Ishikawa (cell line): Measurements from ENCODE around the gene IGSF23.

Experiments
- CEBPB ChIP-seq: IDR thresholded peaks from 2 replicates; pipeline ENCODE4 v1.6.1; 2012
- CREB1 ChIP-seq: IDR thresholded peaks from 2 replicates; pipeline ENCODE4 v1.6.1; 2012; ENCODE audit warnings: low read depth
- EP300 ChIP-seq: IDR thresholded peaks from 2 replicates; pipeline ENCODE4 v1.6.1; 2012; ENCODE audit warnings: borderline replicate concordance
- MAX ChIP-seq: IDR thresholded peaks from 2 replicates; pipeline ENCODE4 v1.6.1; 2012
- RAD21 ChIP-seq: IDR thresholded peaks from 2 replicates; pipeline ENCODE4 v1.6.1; 2012; ENCODE audit warnings: low read depth
- REST ChIP-seq: IDR thresholded peaks from 2 replicates; pipeline ENCODE4 v1.6.1; 2012; ENCODE audit warnings: low read depth, mild to moderate bottlenecking
- TAF1 ChIP-seq: IDR thresholded peaks from 2 replicates; pipeline ENCODE4 v1.6.1; 2012; ENCODE audit warnings: low read depth, mild to moderate bottlenecking
- TCF12 ChIP-seq: IDR thresholded peaks from 2 replicates; pipeline ENCODE4 v1.6.1; 2012; ENCODE audit warnings: low read depth
- USF1 ChIP-seq: IDR thresholded peaks from 2 replicates; pipeline ENCODE4 v1.6.1; 2012
- YY1 ChIP-seq: IDR thresholded peaks from 2 replicates; pipeline ENCODE4 v1.6.1; 2012; ENCODE audit warnings: low read depth

GRCh38 chr19:44573627-44574026 lies 39.7 kb upstream of the IGSF23 start:
- no peak for TF ChIP-seq USF1
- TF ChIP-seq CREB1, result no peak
- TF ChIP-seq MAX, result no peak
- TF ChIP-seq TCF12, result no peak
- TF ChIP-seq REST, result no peak
- TF ChIP-seq RAD21, result no peak
- TF ChIP-seq TAF1, result no peak
- no peak for TF ChIP-seq YY1
- no peak for TF ChIP-seq EP300
- TF ChIP-seq CEBPB, result no peak
